Left lung (tissue), 10 donors: ENCODE data around the gene MEF2C. TPM values are rescaled to one million over a fixed set of nuclear protein-coding genes. Genes with fewer than 3 reads are reported as not detected.

Source experiments
- ATAC-seq: fragments of 200-7000 bp; cut with Tn5 transposase; one replicate; pipeline ENCODE4 v1.9.1; 2020; ENCODE audit warnings: moderate library complexity
- DNase-seq, 4 donors: peaks; one replicate each; pipeline ENCODE4 v3.0.0-alpha.2; 2013 to 2020
- H3K27ac ChIP-seq, 2 donors: fragments of 200-600 bp; sonication (generic) in 1 of 2; one replicate each; pipeline versions ENCODE4 v1.5.0 to v1.8.0; 2020 to 2021
- H3K27me3 ChIP-seq, 2 donors: fragments of 200-600 bp; sonication (generic) in 1 of 2; one replicate each; pipeline versions ENCODE4 v1.5.0 to v1.8.0; 2020 to 2021
- H3K36me3 ChIP-seq, 2 donors: fragments of 200-600 bp; sonication (generic) in 1 of 2; one replicate each; pipeline versions ENCODE4 v1.5.0 to v1.8.0; 2020 to 2021
- H3K4me1 ChIP-seq, 2 donors: fragments of 200-600 bp; one replicate each; pipeline ENCODE4 v1.8.0; 2021
- H3K4me3 ChIP-seq, 2 donors: fragments of 200-600 bp; sonication (generic) in 1 of 2; one replicate each; pipeline versions ENCODE4 v1.5.0 to v1.8.0; 2020 to 2021; ENCODE audit warnings: mild to moderate bottlenecking in 1 of 2
- H3K9me3 ChIP-seq, 2 donors: fragments of 200-600 bp; sonication (generic) in 1 of 2; one replicate each; pipeline versions ENCODE4 v1.5.0 to v1.8.0; 2020 to 2021
- intact Hi-C, 2 donors: fragments of 100-400 bp; cut with DNase I; formaldehyde crosslinking; loops; one replicate each; pipeline versions ENCODE4 v1.11.2 to v1.14.2; 2022
- polyA plus RNA-seq, 6 donors: library from polyadenylated mRNA; unstranded; fragments of 120-200 nt; gene quantifications; one replicate each; pipeline ENCODE4 v1.2.1, GENCODE V29; 2013; ENCODE audit not compliant: insufficient read length in 6 of 6
- total RNA-seq, 2 donors: library from RNA; stranded (reverse); fragmentation: NEBNext Ultra II Directional; extraction: Animal tissue kit (Norgen Biotek cat#: 25700); gene quantifications; one replicate each; pipeline ENCODE4 v1.2.1, GENCODE V29; 2021
- TF ChIP-seq, protein P1 (sequence below), 2 donors: fragments of 200-600 bp; sonication (generic) in 1 of 2; IDR thresholded peaks; one replicate each; pipeline versions ENCODE4 v1.5.0 to v1.8.0; 2021; ENCODE audit warnings: antibody characterized with exemption in 2 of 2
- donor health status: DM: no; HTN: yes; CAD: no.
- donor health status: DM: no; HTN: no; CAD: no.

The MEF2C gene
- total and polyA plus RNA-seq, 8 donors = 45.7 to 97.3 (median 81.5) TPM

- H3K4me3 ChIP-seq = no peak overlapping the region
- H3K36me3 ChIP-seq = no peaks in the 10 kb centered on the region
- TF ChIP-seq, protein P1, sequence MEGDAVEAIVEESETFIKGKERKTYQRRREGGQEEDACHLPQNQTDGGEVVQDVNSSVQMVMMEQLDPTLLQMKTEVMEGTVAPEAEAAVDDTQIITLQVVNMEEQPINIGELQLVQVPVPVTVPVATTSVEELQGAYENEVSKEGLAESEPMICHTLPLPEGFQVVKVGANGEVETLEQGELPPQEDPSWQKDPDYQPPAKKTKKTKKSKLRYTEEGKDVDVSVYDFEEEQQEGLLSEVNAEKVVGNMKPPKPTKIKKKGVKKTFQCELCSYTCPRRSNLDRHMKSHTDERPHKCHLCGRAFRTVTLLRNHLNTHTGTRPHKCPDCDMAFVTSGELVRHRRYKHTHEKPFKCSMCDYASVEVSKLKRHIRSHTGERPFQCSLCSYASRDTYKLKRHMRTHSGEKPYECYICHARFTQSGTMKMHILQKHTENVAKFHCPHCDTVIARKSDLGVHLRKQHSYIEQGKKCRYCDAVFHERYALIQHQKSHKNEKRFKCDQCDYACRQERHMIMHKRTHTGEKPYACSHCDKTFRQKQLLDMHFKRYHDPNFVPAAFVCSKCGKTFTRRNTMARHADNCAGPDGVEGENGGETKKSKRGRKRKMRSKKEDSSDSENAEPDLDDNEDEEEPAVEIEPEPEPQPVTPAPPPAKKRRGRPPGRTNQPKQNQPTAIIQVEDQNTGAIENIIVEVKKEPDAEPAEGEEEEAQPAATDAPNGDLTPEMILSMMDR (IDR thresholded peaks at IDR 0.05) = no peak
- no peak overlapping the region for H3K27ac ChIP-seq
- ATAC-seq (no peak), DNase-seq (no peak)
- no peaks in the 10 kb centered on the region for H3K9me3 ChIP-seq
- no peaks in the 10 kb centered on the region for H3K27me3 ChIP-seq
- intact Hi-C loops = no loop called here
- peaks cover 0 to 5% of the 10 kb centered on the region in 2 donors for H3K4me1 ChIP-seq
Observed at GRCh38 chr5:88792144-88792840, 90.7 kb downstream of the MEF2C start.

DNA sequence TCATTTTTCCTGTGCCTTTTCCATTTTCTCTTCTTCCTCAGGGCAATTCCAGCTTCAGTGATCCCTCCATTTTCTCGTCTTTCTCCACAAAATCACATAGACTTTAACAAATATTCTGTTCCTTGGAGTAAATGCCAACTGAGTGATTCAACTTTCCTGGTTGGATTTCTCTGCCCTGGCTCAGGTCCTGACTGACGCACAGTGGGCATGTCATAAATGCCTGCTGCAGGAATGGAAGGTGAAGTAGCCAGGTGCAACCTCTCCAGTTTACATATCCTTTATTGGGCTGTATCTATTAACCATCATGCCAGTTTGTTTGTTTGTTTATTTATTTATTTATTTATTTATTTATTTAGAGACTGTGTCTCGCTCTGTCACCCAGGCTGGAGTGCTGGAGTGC is 95.1 kb downstream of the MEF2C start:
- Histone ChIP-seq H3K4me3 (no peak overlapping the region), H3K27me3 (no peaks in the 10 kb centered on the region), H3K36me3 (no peaks in the 10 kb centered on the region), H3K4me1 (peaks cover 4 to 34% of the 10 kb centered on the region in 2 donors), H3K9me3 (no peaks in the 10 kb centered on the region), H3K27ac (no peak overlapping the region)
- DNase-seq = no peak
- TF ChIP-seq, protein P1 (IDR thresholded peaks at IDR 0.05) = no peak
- no peak for ATAC-seq
- intact Hi-C loops = no loop called here

DNA sequence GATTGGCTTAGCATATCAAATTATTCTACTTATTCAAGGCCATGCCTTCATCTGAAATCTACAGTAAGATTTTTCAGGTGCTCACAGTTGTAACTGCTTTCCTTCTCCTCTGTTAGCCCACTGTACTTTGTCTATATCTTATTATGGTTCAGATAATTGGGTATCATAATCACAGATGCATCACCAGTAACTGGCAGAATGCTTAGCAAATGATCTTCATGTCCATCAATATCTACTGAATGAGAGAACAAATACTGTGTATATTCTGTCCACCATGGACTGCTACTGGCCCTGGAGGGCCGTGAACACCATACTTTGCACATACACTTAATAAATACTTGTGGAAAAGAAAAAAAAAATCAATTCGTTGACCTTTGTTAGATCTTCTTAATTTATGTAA is 96.2 kb downstream of the MEF2C start:
- Histone ChIP-seq H3K36me3 (no peaks in the 10 kb centered on the region), H3K4me1 (peaks cover 4 to 45% of the 10 kb centered on the region in 2 donors), H3K9me3 (no peaks in the 10 kb centered on the region), H3K27me3 (no peaks in the 10 kb centered on the region), H3K27ac (peak overlapping the region; percentile 75 to 81), H3K4me3 (no peak overlapping the region)
- no peak for ATAC-seq
- intact Hi-C loops = no loop called here
- TF ChIP-seq, protein P1 (IDR thresholded peaks at IDR 0.05) = no peak
- no peak for DNase-seq

GRCh38 chr5:88785746-88786565 is 97.0 kb downstream of the MEF2C start:
- ATAC-seq (peak; percentile 91), DNase-seq (peak in 3 of 4 donors; percentile 56 to 84 (median 78))
- peak overlapping the region; percentile 75 to 81 for H3K27ac ChIP-seq
- H3K4me3 ChIP-seq = no peak overlapping the region
- intact Hi-C loops = no loop called here
- H3K36me3 ChIP-seq = no peaks in the 10 kb centered on the region
- no peaks in the 10 kb centered on the region for H3K9me3 ChIP-seq
- TF ChIP-seq, protein P1 (IDR thresholded peaks at IDR 0.05) = no peak
- no peaks in the 10 kb centered on the region for H3K27me3 ChIP-seq
- peaks cover 4 to 49% of the 10 kb centered on the region in 2 donors for H3K4me1 ChIP-seq

- intact Hi-C loops = no loop called here
Observed at GRCh38 chr5:88782571-88782970, 100.4 kb downstream of the MEF2C start.

More at GRCh38 chr5:88782571-88782970, 100.4 kb downstream of the MEF2C start:
- H3K27me3 ChIP-seq = no peaks in the 10 kb centered on the region
- H3K36me3 ChIP-seq = no peaks in the 10 kb centered on the region
- TF ChIP-seq, protein P1 (IDR thresholded peaks at IDR 0.05) = no peak
- H3K9me3 ChIP-seq = no peaks in the 10 kb centered on the region
- H3K27ac ChIP-seq = no peak overlapping the region
- peaks cover 4 to 50% of the 10 kb centered on the region in 2 donors for H3K4me1 ChIP-seq
- ATAC-seq = no peak
- DNase-seq = no peak
- no peak overlapping the region for H3K4me3 ChIP-seq
